Heart left ventricle (tissue), 16 donors: ENCODE measurements around the gene CTNNA1. TPM values are rescaled to one million over a fixed set of nuclear protein-coding genes. Genes with fewer than 3 reads are reported as not detected.

Experiments used
- ATAC-seq, 4 donors: fragments of 200-7000 bp; cut with Tn5 transposase; one replicate each; pipeline ENCODE4 v1.9.1; 2020 to 2022; ENCODE audit warnings: moderate library complexity in 4 of 4, mild to moderate bottlenecking in 3 of 4, moderate number of reproducible peaks in 1 of 4
- DNase-seq, 5 donors: peaks; one replicate each; pipeline ENCODE4 v3.0.0-alpha.2; 2020
- H3K27ac ChIP-seq, 12 donors: fragments of 200-600 bp; sonication (generic) in 4 of 12; one replicate each; pipeline versions ENCODE4 v1.5.0 to v1.8.0; 2016 to 2022; ENCODE audit warnings: mild to moderate bottlenecking in 2 of 12
- H3K27me3 ChIP-seq, 9 donors: fragments of 200-600 bp; sonication (generic) in 2 of 9; one replicate each; pipeline versions ENCODE4 v1.5.1 to v1.8.0; 2016 to 2022; ENCODE audit warnings: mild to moderate bottlenecking in 3 of 9
- H3K36me3 ChIP-seq, 9 donors: fragments of 200-600 bp; sonication (generic) in 2 of 9; one replicate each; pipeline versions ENCODE4 v1.5.0 to v1.8.0; 2018 to 2022; ENCODE audit warnings: mild to moderate bottlenecking in 2 of 9
- H3K4me1 ChIP-seq, 12 donors: fragments of 200-600 bp; sonication (generic) in 4 of 12; one replicate each; pipeline versions ENCODE4 v1.5.0 to v1.8.0; 2016 to 2022; ENCODE audit warnings: mild to moderate bottlenecking in 3 of 12
- H3K4me3 ChIP-seq, 12 donors: fragments of 200-600 bp; sonication (generic) in 4 of 12; one replicate each; pipeline versions ENCODE4 v1.5.0 to v1.8.0; 2017 to 2022; ENCODE audit warnings: mild to moderate bottlenecking in 9 of 12, moderate library complexity in 4 of 12
- H3K9me3 ChIP-seq, 12 donors: fragments of 200-600 bp; sonication (generic) in 4 of 12; one replicate each; pipeline versions ENCODE4 v1.5.0 to v1.8.0; 2016 to 2022; ENCODE audit warnings: mild to moderate bottlenecking in 1 of 12
- CTCF ChIP-seq, 12 donors: fragments of 200-600 bp; sonication (generic) in 4 of 12; IDR thresholded peaks; one replicate each; pipeline versions ENCODE4 v1.5.0 to v1.8.0; 2018 to 2022; ENCODE audit warnings: antibody characterized with exemption in 12 of 12, mild to moderate bottlenecking in 5 of 12
- POLR2A ChIP-seq, 2 donors: fragments of 450-650 bp; IDR thresholded peaks; one replicate each; pipeline ENCODE4 v1.6.1; 2017; ENCODE audit warnings: antibody characterized with exemption in 2 of 2, mild to moderate bottlenecking in 2 of 2, moderate library complexity in 2 of 2
- WGBS, 4 donors: extraction: QIAGEN DNeasy Blood & Tissue Kit in 2 of 4; methylation state at CpG; one replicate each; pipeline versions ENCODE4 v1.1.5 to v1.1.7; 2013 to 2018; 5-methylcytosine and 5-hydroxymethylcytosine counted together
- intact Hi-C, 10 donors: fragments of 100-400 bp; cut with DNase I; formaldehyde crosslinking; loops; one replicate each; pipeline versions ENCODE4 v1.11.1 to v1.14.2; 2022
- polyA plus RNA-seq, 2 donors: library from polyadenylated mRNA; stranded (reverse); fragments of 200-250 nt; gene quantifications; one replicate each; pipeline ENCODE4 v1.2.3, GENCODE V29; 2013
- total RNA-seq, 9 donors: library from RNA; depleted of rRNA in 2 of 9; stranded (reverse); fragments of >200 nt in 2 of 9; fragmentation: NEBNext Ultra II Directional in 3 of 9; extraction: Animal tissue kit (Norgen Biotek cat#: 25700) in 3 of 9; gene quantifications; one replicate each; pipeline versions ENCODE4 v1.1.0 to v1.2.4, GENCODE V29; 2016 to 2023
- donor health status: ischemic (EF 13 %, LVEDD 7.1; RV severe dilation, severe dysfunction).
- donor health status: healthy with polysubstance abuse.
- donor health status: DM: no; HTN: yes; CAD: no.
- donor health status: DM: no; HTN: no; CAD: no.
- donor health status: ischemic (EF 25% LVEDD 6.9; RV normal size, moderate dysfunction).
- donor health status: ischemic (EF 25% LVEDD 5.7; RV mildly dilated, moderate dysfunction).
- donor health status: healthy.
- donor health status: DM: yes; HTN: yes; CAD: no.
- donor health status: ischemic (EF 35%, LVEDD 5.7; RV mildly dilated, moderate dysfunction).
- donor health status: nonischemic (EF 11% LVEDD 7.7; RV severe dilation, severe dysfunction).
- donor health status: DM: yes; HTN: yes; CAD: no.
- donor health status: PGD.
- donor health status: ischemic (EF 29% LVEDD 5.4; RV normal size, mild dysfunction).
- donor health status: nonischemic (EF 23%, LVEDD 6.1; RV moderate dilation, normal function).

The CTNNA1 gene
- total and polyA plus RNA-seq, 11 donors: 140 to 460 (median 399) TPM

GRCh38 chr5:138840103-138840502 lies 86.9 kb downstream of the CTNNA1 start:
- Histone ChIP-seq H3K9me3 (no peaks in the 10 kb centered on the region), H3K36me3 (peaks cover 0 to 18% (median 0%) of the 10 kb centered on the region in 9 donors), H3K27ac (no peak overlapping the region), H3K4me1 (peaks cover 8 to 69% (median 32%) of the 10 kb centered on the region in 12 donors), H3K27me3 (no peaks in the 10 kb centered on the region), H3K4me3 (no peak overlapping the region)
- TF ChIP-seq CTCF (IDR thresholded peaks at IDR 0.05) (no peak), POLR2A (IDR thresholded peaks at IDR 0.05) (no peak)
- WGBS, 4 donors: 57 to 74% (median 67%) methylated on average over 3 of the region's 3 CpGs
- DNase-seq: no peak
- intact Hi-C loops: no loop called here
- peak in 3 of 4 donors; percentile 19 to 45 (median 40) for ATAC-seq

GRCh38 chr5:138841531-138841930 lies 88.3 kb downstream of the CTNNA1 start:
- Histone ChIP-seq H3K27me3 (no peaks in the 10 kb centered on the region), H3K9me3 (no peaks in the 10 kb centered on the region), H3K4me1 (peaks cover 10 to 63% (median 39%) of the 10 kb centered on the region in 12 donors), H3K27ac (no peak overlapping the region), H3K36me3 (peaks cover 0 to 11% (median 0%) of the 10 kb centered on the region in 9 donors), H3K4me3 (no peak overlapping the region)
- DNase-seq: no peak
- 90 to 94% (median 91%) methylated on average over 2 of the region's 2 CpGs for WGBS, 4 donors
- ATAC-seq: no peak
- intact Hi-C loops: no loop called here
- TF ChIP-seq POLR2A (IDR thresholded peaks at IDR 0.05) (no peak), CTCF (IDR thresholded peaks at IDR 0.05) (no peak)

- Histone ChIP-seq H3K4me1 (peaks cover 10 to 77% (median 44%) of the 10 kb centered on the region in 12 donors), H3K27ac (peak overlapping the region in 3 of 12 donors; percentile 10 to 63 (median 19)), H3K4me3 (no peak overlapping the region), H3K27me3 (no peaks in the 10 kb centered on the region), H3K9me3 (no peaks in the 10 kb centered on the region), H3K36me3 (peaks cover 0 to 11% (median 0%) of the 10 kb centered on the region in 9 donors)
- DNase-seq (no peak), ATAC-seq (peak in 1 of 4 donors; percentile 22)
- whole genome bisulfite sequencing, 4 donors: 83 to 97% (median 89%) methylated on average over 2 of the region's 2 CpGs
- intact Hi-C loops: no loop called here
- TF ChIP-seq POLR2A (IDR thresholded peaks at IDR 0.05): no peak
- TF ChIP-seq CTCF (IDR thresholded peaks at IDR 0.05): no peak
These were observed 90.3 kb downstream of the CTNNA1 start for GRCh38 chr5:138843316-138844124.

GRCh38 chr5:138844125-138844461 lies 90.9 kb downstream of the CTNNA1 start:
- peak overlapping the region in 4 of 12 donors; percentile 0 to 63 (median 14) for H3K27ac ChIP-seq
- intact Hi-C loops: no loop called here
- no peak for TF ChIP-seq CTCF (IDR thresholded peaks at IDR 0.05)
- no peak for TF ChIP-seq POLR2A (IDR thresholded peaks at IDR 0.05)
- no peak overlapping the region for H3K4me3 ChIP-seq
- no peak for ATAC-seq
- no peaks in the 10 kb centered on the region for H3K9me3 ChIP-seq
- no peaks in the 10 kb centered on the region for H3K27me3 ChIP-seq
- H3K4me1 ChIP-seq: peaks cover 14 to 82% (median 49%) of the 10 kb centered on the region in 12 donors
- no peak for DNase-seq
- WGBS, 4 donors: 90 to 97% (median 93%) methylated on average over 4 of the region's 4 CpGs
- H3K36me3 ChIP-seq: peaks cover 0 to 11% (median 0%) of the 10 kb centered on the region in 9 donors
